GM06990 (cell line): ENCODE results near the gene GOLGA1.

Experiments
- DNase-seq: peaks from one replicate; pipeline ENCODE4 v3.0.0-alpha.2; 2011; ENCODE audit not compliant: insufficient read length; ENCODE audit errors: extremely low read depth
- H3K27me3 ChIP-seq: replicated peaks from 2 replicates; pipeline ENCODE4 v1.6.0; 2011; ENCODE audit warnings: low read length; ENCODE audit not compliant: control insufficient read depth, insufficient read depth
- H3K36me3 ChIP-seq: 2 replicates; pipeline ENCODE4 v1.5.1; 2011; ENCODE audit warnings: low read length; ENCODE audit not compliant: control insufficient read depth, insufficient read depth
- H3K4me3 ChIP-seq: replicated peaks from 2 replicates; pipeline ENCODE4 v1.5.1; 2011; ENCODE audit warnings: low read depth, mild to moderate bottlenecking, control low read depth, low read length
- TF ChIP-seq, protein P1 (sequence below): IDR thresholded peaks from 2 replicates; pipeline ENCODE4 v1.5.1; 2011; ENCODE audit warnings: low read length, control low read depth, mild to moderate bottlenecking, inconsistent platforms; ENCODE audit not compliant: insufficient read depth, poor library complexity, severe bottlenecking

The GOLGA1 gene

DNA sequence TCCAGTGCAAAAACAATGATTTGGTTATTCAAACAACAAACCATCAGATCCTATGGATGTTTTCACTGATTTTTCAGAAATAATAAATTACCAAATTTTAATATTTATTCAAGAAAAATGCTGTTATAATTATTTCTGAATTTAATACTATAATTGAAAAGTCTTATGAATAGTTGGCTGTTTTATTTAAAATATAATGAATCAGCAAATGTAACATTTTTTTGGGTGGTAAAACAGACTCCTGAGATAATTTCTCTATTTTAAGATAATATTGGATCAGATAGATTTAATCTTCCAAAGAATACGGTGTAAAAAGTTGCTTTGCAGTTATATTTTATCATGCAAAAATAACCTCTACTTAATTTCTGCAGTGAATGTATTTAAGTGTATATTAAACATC is 5.3 kb upstream of the GOLGA1 start:
- no peaks in the 10 kb centered on the region for H3K27me3 ChIP-seq
- TF ChIP-seq, protein P1, sequence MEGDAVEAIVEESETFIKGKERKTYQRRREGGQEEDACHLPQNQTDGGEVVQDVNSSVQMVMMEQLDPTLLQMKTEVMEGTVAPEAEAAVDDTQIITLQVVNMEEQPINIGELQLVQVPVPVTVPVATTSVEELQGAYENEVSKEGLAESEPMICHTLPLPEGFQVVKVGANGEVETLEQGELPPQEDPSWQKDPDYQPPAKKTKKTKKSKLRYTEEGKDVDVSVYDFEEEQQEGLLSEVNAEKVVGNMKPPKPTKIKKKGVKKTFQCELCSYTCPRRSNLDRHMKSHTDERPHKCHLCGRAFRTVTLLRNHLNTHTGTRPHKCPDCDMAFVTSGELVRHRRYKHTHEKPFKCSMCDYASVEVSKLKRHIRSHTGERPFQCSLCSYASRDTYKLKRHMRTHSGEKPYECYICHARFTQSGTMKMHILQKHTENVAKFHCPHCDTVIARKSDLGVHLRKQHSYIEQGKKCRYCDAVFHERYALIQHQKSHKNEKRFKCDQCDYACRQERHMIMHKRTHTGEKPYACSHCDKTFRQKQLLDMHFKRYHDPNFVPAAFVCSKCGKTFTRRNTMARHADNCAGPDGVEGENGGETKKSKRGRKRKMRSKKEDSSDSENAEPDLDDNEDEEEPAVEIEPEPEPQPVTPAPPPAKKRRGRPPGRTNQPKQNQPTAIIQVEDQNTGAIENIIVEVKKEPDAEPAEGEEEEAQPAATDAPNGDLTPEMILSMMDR, result no peak
- H3K36me3 ChIP-seq, result no peaks in the 10 kb centered on the region
- no peak overlapping the region for H3K4me3 ChIP-seq
- no peak for DNase-seq

DNA sequence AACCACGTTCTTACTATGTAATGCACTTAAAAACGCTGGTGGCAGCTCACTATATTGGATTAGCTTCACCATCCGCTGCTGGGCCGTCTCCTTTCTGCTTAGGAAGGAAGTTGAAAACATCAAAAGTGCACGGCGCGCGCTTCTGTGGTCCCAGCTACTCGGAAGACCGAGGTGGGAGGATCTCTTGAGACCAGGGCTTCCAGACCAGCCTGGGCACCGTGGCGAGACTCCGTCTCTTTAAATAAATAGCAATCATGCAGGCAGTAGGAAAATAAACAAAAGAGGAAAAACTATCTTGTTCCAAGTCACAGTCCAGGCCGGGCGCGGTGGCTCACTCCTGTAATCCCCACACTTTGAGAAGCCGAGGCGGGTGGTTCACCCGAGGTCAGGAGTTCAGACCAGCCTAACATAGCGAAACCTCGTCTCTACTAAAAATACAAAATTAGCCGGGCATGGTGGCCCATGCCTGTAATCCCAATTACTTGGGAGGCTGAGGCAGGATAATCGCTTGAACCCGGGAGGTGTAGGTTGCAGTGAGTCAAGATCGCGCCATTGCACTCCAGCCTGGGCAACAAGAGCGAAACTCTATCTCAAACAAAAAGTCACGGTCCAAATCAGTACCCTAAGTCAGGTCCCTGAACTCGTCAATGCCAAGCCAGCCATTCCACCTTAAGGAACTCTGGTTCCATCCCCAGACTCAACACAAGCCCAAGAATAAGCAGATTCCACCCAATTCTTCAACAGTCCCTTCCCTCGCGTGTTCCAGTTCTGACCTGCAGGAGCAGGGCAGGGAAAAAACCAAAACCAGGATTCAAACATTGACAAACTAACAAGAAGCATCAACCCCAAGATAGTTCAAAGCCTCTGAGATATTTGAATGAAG is 1.0 kb upstream of the GOLGA1 start:
- TF ChIP-seq, protein P1, result no peak
- no peaks in the 10 kb centered on the region for H3K27me3 ChIP-seq
- no peak for DNase-seq
- no peaks in the 10 kb centered on the region for H3K36me3 ChIP-seq
- H3K4me3 ChIP-seq, result peak overlapping the region; percentile 93

DNA sequence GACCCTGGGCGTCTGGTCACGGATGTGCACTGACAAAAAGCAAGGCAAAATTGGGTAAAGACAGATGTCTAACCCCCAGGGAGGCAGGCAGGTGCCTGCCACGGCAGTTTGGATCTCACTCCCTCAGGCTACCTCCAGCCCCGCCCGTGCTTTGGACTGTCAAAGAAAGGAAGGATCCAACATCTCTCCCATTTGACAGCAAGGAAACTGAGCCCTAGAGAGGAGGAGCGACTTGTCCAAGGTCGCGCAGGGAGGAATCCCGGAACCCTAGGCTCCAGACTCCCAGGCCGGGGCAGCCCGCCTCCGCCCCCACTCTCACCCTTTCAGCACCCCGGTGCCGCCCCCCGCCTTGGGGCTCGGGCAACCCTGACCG is 376 bp downstream of the GOLGA1 start:
- TF ChIP-seq, protein P1, result no peak
- Histone ChIP-seq H3K27me3 (no peaks in the 10 kb centered on the region), H3K36me3 (no peaks in the 10 kb centered on the region), H3K4me3 (peak overlapping the region; percentile 93)
- no peak for DNase-seq

DNA sequence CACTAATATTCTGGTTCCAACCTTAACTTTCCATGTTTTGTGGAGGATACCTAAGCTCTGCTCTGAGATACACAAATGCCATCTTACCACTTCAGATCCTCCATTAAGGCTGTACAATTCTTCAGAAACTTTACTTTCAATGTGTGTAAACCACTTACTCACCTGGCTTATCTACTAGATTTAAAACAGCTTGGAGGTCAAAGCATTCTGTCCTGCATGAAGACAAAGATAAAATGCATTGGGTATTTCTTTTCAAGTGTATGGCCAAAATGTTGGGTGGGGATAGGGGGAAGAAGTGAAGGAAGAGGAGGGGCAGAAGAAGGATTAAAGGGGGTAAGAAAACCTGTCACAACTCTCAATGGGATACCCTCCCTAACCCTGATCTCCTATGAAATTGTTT is 939 bp downstream of the GOLGA1 start:
- Histone ChIP-seq H3K36me3 (no peaks in the 10 kb centered on the region), H3K27me3 (no peaks in the 10 kb centered on the region), H3K4me3 (peak overlapping the region; percentile 93)
- TF ChIP-seq, protein P1, result no peak
- DNase-seq, result no peak

DNA sequence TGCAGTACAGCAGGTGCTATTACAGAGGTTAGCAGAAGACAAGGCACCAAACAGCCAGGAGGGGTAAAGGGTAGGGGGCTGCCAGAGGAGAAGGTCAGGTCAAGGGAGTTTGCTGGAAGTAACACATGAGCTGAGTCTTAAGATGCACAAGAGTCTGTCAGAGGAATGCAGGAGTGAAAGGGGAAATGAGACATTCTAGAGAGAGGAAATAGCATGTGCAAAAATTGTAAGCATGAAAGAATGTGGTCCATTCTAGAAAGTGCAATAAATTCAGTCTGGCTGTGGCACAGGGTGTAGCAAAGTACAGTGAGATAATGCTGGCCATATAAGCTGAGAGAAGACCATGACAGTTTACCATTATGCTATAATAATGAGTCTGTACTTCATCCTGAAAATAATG is 6.6 kb downstream of the GOLGA1 start:
- H3K4me3 ChIP-seq, result no peak overlapping the region
- TF ChIP-seq, protein P1, result no peak
- no peak for DNase-seq

More for the DNA sequence above, 6.6 kb downstream of the GOLGA1 start:
- H3K36me3 ChIP-seq, result peaks cover 5% of the 10 kb centered on the region
- H3K27me3 ChIP-seq, result no peaks in the 10 kb centered on the region
